ENCODE results near the gene GCSH.
A peak's percentile ranks its signal among the peaks of the same experiment; 100 is the strongest.

GCSH gene

DNA sequence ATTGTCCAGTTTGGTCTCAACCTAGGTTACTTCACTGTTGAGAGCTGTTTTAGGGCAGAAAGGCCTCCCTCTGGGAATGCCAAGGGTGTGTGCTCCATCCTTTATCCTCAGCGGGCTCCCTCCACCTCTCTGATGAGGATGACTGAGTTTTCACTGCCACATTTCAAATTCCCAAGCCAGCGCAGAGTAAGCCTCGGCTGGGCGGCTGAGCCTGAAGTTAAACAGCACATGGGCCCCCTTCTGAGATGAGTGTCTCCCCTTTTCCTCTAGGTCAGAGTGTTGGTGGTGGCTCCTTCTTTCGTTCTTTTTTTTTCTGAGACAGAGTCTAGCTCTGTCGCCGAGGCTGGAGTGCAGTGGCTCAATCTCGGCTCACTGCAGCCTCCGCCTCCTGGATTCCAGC, 5.5 kb upstream of the GCSH start:
- Histone ChIP-seq H3K79me2 (ENCODE audit: low read length) (no peaks in the 10 kb centered on the region), H3K4me2 (ENCODE audit: low read depth, low read length) (no peak overlapping the region), H3K27me3 (replicated peaks; ENCODE audit: insufficient read depth, low read length) (no peaks in the 10 kb centered on the region), H3K9me2 (replicated peaks; ENCODE audit: insufficient read depth, low read length) (no peaks in the 10 kb centered on the region), H3K9ac (ENCODE audit: low read length) (no peak overlapping the region), H3K9me3 (replicated peaks; ENCODE audit: insufficient read depth, low read length) (no peaks in the 10 kb centered on the region), H3K36me3 (replicated peaks; ENCODE audit: insufficient read depth, low read length) (no peaks in the 10 kb centered on the region), H3K4me1 (ENCODE audit: low read length) (no peaks in the 10 kb centered on the region), H3F3A (ENCODE audit: insufficient read depth, low read length) (no peaks in the 10 kb centered on the region), H2AFZ (ENCODE audit: low read length) (no peak overlapping the region), H4K20me1 (ENCODE audit: insufficient read depth, low read length) (no peaks in the 10 kb centered on the region), H3K4me3 (ENCODE audit: low read length) (no peak overlapping the region), H3K27ac (ENCODE audit: low read length) (no peak overlapping the region)
- no peak for DNase-seq
- no peak for TF ChIP-seq EZH2phosphoT487 (IDR thresholded peaks at IDR 0.05; ENCODE audit: low read length)
- TF ChIP-seq, protein P1, sequence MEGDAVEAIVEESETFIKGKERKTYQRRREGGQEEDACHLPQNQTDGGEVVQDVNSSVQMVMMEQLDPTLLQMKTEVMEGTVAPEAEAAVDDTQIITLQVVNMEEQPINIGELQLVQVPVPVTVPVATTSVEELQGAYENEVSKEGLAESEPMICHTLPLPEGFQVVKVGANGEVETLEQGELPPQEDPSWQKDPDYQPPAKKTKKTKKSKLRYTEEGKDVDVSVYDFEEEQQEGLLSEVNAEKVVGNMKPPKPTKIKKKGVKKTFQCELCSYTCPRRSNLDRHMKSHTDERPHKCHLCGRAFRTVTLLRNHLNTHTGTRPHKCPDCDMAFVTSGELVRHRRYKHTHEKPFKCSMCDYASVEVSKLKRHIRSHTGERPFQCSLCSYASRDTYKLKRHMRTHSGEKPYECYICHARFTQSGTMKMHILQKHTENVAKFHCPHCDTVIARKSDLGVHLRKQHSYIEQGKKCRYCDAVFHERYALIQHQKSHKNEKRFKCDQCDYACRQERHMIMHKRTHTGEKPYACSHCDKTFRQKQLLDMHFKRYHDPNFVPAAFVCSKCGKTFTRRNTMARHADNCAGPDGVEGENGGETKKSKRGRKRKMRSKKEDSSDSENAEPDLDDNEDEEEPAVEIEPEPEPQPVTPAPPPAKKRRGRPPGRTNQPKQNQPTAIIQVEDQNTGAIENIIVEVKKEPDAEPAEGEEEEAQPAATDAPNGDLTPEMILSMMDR (IDR thresholded peaks at IDR 0.05; ENCODE audit: low read length), result no peak
- TF ChIP-seq EZH2 (optimal IDR thresholded peaks at IDR 0.05; ENCODE audit: low read depth, low read length), result no peak

DNA sequence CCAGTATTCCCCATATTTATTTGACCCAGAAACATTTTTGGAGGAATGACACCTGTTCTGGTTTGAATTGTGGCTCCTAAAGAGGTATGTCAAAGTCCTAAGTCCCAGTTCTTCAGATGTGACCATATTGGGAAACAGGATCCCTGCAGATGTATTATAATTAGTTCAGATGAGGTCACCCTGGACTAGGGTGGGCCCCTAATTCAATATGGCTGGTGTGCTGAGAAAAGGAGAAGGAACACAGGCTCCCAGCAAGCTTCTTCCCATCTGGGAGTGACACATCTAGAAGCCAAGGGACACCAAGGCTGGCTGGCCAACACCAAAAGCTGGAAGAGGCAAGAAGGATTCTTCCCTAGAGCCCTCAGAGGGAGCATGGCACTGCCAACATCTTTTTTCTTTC, 3.8 kb upstream of the GCSH start:
- Histone ChIP-seq H3K9ac (ENCODE audit: low read length) (no peak overlapping the region), H2AFZ (ENCODE audit: low read length) (no peak overlapping the region), H3K79me2 (ENCODE audit: low read length) (no peaks in the 10 kb centered on the region), H3K9me3 (replicated peaks; ENCODE audit: insufficient read depth, low read length) (no peaks in the 10 kb centered on the region), H3K27me3 (replicated peaks; ENCODE audit: insufficient read depth, low read length) (no peaks in the 10 kb centered on the region), H3K27ac (ENCODE audit: low read length) (no peak overlapping the region), H3K4me1 (ENCODE audit: low read length) (no peaks in the 10 kb centered on the region), H3K4me3 (ENCODE audit: low read length) (no peak overlapping the region), H3F3A (ENCODE audit: insufficient read depth, low read length) (no peaks in the 10 kb centered on the region), H3K4me2 (ENCODE audit: low read depth, low read length) (no peak overlapping the region), H3K36me3 (replicated peaks; ENCODE audit: insufficient read depth, low read length) (no peaks in the 10 kb centered on the region), H3K9me2 (replicated peaks; ENCODE audit: insufficient read depth, low read length) (no peaks in the 10 kb centered on the region), H4K20me1 (ENCODE audit: insufficient read depth, low read length) (no peaks in the 10 kb centered on the region)
- no peak for DNase-seq
- TF ChIP-seq EZH2phosphoT487 (IDR thresholded peaks at IDR 0.05; ENCODE audit: low read length) (no peak), EZH2 (optimal IDR thresholded peaks at IDR 0.05; ENCODE audit: low read depth, low read length) (no peak)
- TF ChIP-seq, protein P1 (IDR thresholded peaks at IDR 0.05; ENCODE audit: low read length), result no peak

DNA sequence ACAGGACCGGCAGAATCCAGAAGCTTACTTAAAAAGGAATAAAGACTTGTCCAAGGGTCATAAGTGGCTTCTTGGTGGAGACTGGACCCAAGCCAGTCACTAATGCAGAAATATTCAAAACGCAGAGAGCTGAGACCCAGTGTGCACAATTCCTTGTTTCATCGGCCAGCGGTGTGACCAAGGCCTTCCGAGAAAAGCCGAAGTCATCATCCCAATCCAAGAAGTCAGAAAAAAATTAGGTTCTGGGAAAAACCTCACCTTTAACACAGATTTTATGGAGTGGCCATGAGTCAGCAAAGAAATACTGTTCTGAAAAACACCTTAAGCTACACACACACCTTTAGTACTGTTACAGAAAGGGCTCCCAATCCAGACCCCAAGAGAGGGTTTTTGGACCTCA, 1.0 kb upstream of the GCSH start:
- Histone ChIP-seq H3K27me3 (replicated peaks; ENCODE audit: insufficient read depth, low read length) (no peaks in the 10 kb centered on the region), H3K4me3 (ENCODE audit: low read length) (peak overlapping the region; percentile 38; the same call in 1 of the 2 replicates), H3K79me2 (ENCODE audit: low read length) (no peaks in the 10 kb centered on the region), H3K4me2 (ENCODE audit: low read depth, low read length) (peak overlapping the region; percentile 63), H3K27ac (ENCODE audit: low read length) (no peak overlapping the region), H3K9me3 (replicated peaks; ENCODE audit: insufficient read depth, low read length) (no peaks in the 10 kb centered on the region), H3K36me3 (replicated peaks; ENCODE audit: insufficient read depth, low read length) (no peaks in the 10 kb centered on the region), H3K4me1 (ENCODE audit: low read length) (no peaks in the 10 kb centered on the region), H2AFZ (ENCODE audit: low read length) (peak overlapping the region; percentile 50; the same call in 1 of the 2 replicates), H4K20me1 (ENCODE audit: insufficient read depth, low read length) (no peaks in the 10 kb centered on the region), H3F3A (ENCODE audit: insufficient read depth, low read length) (no peaks in the 10 kb centered on the region), H3K9me2 (replicated peaks; ENCODE audit: insufficient read depth, low read length) (no peaks in the 10 kb centered on the region), H3K9ac (ENCODE audit: low read length) (no peak overlapping the region)
- DNase-seq, result no peak
- no peak for TF ChIP-seq EZH2phosphoT487 (IDR thresholded peaks at IDR 0.05; ENCODE audit: low read length)
- no peak for TF ChIP-seq EZH2 (optimal IDR thresholded peaks at IDR 0.05; ENCODE audit: low read depth, low read length)
- TF ChIP-seq, protein P1 (IDR thresholded peaks at IDR 0.05; ENCODE audit: low read length), result no peak
